ENCODE data around the gene CTBP1. TPM values are rescaled to one million over a fixed set of nuclear protein-coding genes. Genes with fewer than 3 reads are reported as not detected.

Gene CTBP1
- total and polyA plus RNA-seq, 2 donors (not counting 1 experiment from before 2014, with no cell fraction given) = 212 to 343 TPM

DNA sequence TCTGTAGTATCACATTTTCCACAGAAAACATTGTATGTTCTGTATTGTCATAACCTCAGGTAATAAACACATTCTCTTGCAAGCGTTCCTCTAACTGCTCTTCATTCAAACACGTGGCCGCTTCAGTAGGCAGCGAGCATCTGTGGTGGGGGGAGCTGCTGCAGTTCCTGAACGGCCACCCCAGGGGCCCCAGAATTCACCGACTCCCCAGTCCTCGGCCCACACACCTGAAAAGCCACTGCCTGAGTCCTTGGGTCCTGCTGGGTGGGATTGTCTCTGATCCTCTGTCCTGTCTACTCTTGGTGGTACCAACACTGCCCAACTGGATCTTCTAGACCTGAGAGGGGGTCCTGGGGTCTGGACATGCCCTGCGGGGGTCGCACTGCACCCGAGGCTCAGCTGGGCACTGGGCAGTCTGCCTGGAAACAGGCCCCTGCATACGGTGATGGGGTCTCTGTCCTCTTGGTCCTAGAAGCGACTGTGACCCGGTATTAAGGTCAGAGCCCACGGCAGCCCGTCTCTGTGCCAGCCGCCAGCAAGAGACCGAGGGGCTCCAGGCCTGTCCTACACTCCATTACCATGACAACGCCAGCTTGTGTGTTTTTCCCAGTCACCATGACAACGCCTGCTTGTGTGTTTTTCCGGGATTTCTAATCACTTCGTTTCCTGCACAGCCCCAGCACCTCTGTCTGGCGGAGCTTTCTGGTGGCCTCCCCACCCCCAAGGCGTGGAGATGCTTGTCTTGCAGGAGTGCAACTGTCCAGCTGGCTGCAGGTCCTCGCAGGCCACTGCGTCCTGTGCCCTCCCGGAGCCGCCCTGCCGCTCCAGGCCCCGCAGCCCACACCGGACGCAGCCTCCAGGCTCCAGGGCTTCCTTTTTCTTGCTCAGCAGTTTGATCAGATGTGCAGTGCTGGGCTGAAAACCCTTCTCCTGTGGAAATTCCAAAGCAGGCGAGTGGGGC is 16.0 kb downstream of the CTBP1 start:
- H3K9me3 ChIP-seq (ENCODE audit: control extremely low read depth in 1 of 3, control insufficient read depth in 2 of 3, insufficient read depth in 1 of 3, low read length in 2 of 3) = no peaks in the 10 kb centered on the region
- no peak overlapping the region for H3K4me3 ChIP-seq (ENCODE audit: control extremely low read depth in 1 of 5, extremely low read depth in 1 of 5, insufficient read depth in 1 of 5, low read depth in 2 of 5, low read length in 4 of 5)
- H4K20me1 ChIP-seq (ENCODE audit: control insufficient read depth, insufficient read depth, low read length, poor library complexity, severe bottlenecking) = peaks cover 98% of the 10 kb centered on the region
- WGBS (ENCODE audit: insufficient coverage) = 96% methylated on average over 31 of the region's 32 CpGs
- H3K9ac ChIP-seq (ENCODE audit: low read length) = no peak overlapping the region
- DNase-seq = no peak
- H3K79me2 ChIP-seq (ENCODE audit: control insufficient read depth, insufficient read depth, low read length) = peaks cover 80% of the 10 kb centered on the region
- no peaks in the 10 kb centered on the region for H3K4me1 ChIP-seq (ENCODE audit: control insufficient read depth in 2 of 2, insufficient read depth in 2 of 2, low read length in 2 of 2)
- no peak for TF ChIP-seq EZH2 (IDR thresholded peaks at IDR 0.05; ENCODE audit: borderline replicate concordance, insufficient read depth, low read depth, low read length, poor library complexity, severe bottlenecking)
- TF ChIP-seq, protein P1, sequence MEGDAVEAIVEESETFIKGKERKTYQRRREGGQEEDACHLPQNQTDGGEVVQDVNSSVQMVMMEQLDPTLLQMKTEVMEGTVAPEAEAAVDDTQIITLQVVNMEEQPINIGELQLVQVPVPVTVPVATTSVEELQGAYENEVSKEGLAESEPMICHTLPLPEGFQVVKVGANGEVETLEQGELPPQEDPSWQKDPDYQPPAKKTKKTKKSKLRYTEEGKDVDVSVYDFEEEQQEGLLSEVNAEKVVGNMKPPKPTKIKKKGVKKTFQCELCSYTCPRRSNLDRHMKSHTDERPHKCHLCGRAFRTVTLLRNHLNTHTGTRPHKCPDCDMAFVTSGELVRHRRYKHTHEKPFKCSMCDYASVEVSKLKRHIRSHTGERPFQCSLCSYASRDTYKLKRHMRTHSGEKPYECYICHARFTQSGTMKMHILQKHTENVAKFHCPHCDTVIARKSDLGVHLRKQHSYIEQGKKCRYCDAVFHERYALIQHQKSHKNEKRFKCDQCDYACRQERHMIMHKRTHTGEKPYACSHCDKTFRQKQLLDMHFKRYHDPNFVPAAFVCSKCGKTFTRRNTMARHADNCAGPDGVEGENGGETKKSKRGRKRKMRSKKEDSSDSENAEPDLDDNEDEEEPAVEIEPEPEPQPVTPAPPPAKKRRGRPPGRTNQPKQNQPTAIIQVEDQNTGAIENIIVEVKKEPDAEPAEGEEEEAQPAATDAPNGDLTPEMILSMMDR (IDR thresholded peaks at IDR 0.05) = no peak
- H3K4me2 ChIP-seq (replicated peaks; ENCODE audit: low read depth, low read length, poor library complexity, severe bottlenecking) = no peak overlapping the region
- intact Hi-C loops (cut with micrococcal nuclease) = no loop called here
- H3K4me1 Mint-ChIP-seq = no peaks in the 10 kb centered on the region
- no peak for ATAC-seq (ENCODE audit: low read depth)
- H3K36me3 ChIP-seq (replicated peaks in 1 of 2; ENCODE audit: control extremely low read depth in 1 of 2, control insufficient read depth in 1 of 2, extremely low read depth in 1 of 2, insufficient read depth in 2 of 2, low read length in 1 of 2) = peaks cover 0 to 88% of the 10 kb centered on the region in 2 experiments
- no peaks in the 10 kb centered on the region for H3K9me3 Mint-ChIP-seq (ENCODE audit: insufficient read depth)
- CTCF ChIA-PET = no interaction called here
- POLR2A ChIA-PET = no interaction called here
- no peak overlapping the region for H3K4me3 Mint-ChIP-seq
- no peak overlapping the region for H2AFZ ChIP-seq (ENCODE audit: insufficient read depth, low read depth, low read length, poor library complexity, severe bottlenecking)
- no peaks in the 10 kb centered on the region for H3K27me3 ChIP-seq (replicated peaks in 1 of 4; ENCODE audit: control extremely low read depth in 1 of 4, control insufficient read depth in 3 of 4, insufficient read depth in 4 of 4, low read length in 3 of 4)
- H3K27ac Mint-ChIP-seq = peak overlapping the region; percentile 32
- no peaks in the 10 kb centered on the region for H3K27me3 Mint-ChIP-seq
- H3K27ac ChIP-seq (ENCODE audit: low read length in 2 of 2) = no peak overlapping the region
